Occipital lobe (tissue), 2 donors: ENCODE results near the gene NUFIP2. TPM values are rescaled to one million over a fixed set of nuclear protein-coding genes. Genes with fewer than 3 reads are reported as not detected.
"Not testable (repeated sequence)": the region's sequence is repeated elsewhere in the genome, so short reads cannot be mapped to it uniquely, and the experiment has no call there.

Source experiments
- DNase-seq: peaks from one replicate; lab custom pipeline; 2025; lab: John Stamatoyannopoulos, UW
- total RNA-seq: library from RNA; depleted of rRNA; stranded (reverse); fragments of >200 nt; gene quantifications from one replicate; pipeline ENCODE4 v1.2.3, GENCODE V29; 2014

NUFIP2 gene, protein sequence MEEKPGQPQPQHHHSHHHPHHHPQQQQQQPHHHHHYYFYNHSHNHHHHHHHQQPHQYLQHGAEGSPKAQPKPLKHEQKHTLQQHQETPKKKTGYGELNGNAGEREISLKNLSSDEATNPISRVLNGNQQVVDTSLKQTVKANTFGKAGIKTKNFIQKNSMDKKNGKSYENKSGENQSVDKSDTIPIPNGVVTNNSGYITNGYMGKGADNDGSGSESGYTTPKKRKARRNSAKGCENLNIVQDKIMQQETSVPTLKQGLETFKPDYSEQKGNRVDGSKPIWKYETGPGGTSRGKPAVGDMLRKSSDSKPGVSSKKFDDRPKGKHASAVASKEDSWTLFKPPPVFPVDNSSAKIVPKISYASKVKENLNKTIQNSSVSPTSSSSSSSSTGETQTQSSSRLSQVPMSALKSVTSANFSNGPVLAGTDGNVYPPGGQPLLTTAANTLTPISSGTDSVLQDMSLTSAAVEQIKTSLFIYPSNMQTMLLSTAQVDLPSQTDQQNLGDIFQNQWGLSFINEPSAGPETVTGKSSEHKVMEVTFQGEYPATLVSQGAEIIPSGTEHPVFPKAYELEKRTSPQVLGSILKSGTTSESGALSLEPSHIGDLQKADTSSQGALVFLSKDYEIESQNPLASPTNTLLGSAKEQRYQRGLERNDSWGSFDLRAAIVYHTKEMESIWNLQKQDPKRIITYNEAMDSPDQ
- total RNA-seq: 57.2 TPM

DNA sequence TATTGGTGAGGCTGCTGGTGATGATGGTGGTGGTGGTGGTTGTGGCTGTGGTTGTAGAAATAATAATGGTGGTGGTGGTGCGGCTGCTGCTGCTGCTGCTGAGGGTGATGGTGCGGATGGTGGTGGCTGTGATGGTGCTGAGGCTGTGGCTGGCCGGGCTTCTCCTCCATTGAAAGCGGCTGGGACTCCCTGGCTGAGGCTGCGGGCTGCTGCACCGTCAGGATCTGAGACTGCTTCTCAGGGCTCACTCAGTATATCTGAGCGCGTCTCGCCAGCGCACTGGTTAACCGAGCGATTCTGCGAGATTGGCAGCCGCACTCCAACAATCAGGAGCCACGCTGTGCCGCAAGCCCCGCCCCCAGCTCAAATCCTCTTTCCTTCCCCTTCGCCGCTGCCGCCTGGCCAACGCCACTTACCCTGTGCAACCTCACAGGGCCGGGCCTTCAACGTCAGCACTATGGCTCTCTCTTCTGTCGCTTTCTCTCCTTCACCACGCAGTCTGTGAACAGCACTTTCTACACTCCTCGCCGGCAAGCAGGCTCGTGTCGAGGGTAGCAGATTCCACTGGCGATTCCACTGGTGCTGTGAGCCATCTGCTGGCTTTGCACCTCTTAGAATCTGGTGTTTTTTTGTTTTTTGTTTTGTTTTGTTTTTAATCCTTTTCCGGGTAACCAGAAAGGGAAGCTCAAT, at the start of gene NUFIP2:
NUFIP2 (minus strand) TSS at position 259 of the 690 bp plus-strand sequence; CDS start at position 170, 89 bp downstream.
- peak; percentile 99 for DNase-seq

DNA sequence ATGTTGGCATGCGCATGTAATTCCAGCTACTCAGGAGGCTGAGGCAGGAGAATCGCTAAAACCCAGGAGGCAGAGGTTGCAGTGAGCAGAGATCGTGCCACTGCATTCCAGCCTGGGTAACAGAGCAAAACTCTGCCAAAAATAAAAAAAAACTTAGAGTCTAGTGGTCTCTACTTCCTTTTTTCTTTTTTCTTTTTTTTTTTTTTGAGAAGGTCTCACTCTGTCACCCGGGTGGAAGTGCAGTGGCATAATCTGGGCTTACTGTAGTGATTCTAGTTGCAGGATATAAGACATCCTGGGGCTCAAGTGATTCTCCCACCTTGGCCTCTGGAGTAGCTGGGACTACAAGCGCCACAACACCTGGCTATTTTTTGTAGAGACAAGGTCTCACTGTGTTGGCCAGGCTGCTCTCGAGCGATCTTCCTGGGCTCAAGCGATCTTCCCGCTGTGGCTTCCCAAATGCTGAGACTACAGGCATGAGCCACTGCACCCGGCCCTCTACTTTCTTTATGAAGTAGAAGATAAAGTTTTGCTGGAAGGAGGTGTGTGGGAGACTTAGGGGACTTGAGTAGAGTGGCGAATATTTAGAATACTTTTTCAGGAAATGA, 48.3 kb upstream of the NUFIP2 start:
- DNase-seq: no peak

DNA sequence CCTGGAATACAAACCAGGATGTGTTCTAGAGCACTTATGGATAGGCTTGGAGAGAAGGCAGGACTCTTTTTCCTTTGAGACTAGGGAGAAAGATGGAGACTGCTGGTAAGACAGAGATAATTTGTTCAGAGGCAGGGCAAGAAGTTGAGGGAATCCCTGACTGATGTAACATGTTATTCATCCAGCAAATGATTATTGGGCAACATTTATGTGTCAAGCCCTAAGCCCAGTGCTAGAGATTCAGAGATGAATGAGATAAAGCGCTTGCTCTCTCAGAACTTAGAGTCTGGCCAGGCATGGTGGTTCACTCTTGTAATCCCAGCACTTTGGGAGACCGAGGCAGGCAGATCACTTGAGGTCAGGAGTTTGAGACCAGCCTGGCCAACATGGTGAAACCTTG, 47.8 kb upstream of the NUFIP2 start:
- DNase-seq: no peak

DNA sequence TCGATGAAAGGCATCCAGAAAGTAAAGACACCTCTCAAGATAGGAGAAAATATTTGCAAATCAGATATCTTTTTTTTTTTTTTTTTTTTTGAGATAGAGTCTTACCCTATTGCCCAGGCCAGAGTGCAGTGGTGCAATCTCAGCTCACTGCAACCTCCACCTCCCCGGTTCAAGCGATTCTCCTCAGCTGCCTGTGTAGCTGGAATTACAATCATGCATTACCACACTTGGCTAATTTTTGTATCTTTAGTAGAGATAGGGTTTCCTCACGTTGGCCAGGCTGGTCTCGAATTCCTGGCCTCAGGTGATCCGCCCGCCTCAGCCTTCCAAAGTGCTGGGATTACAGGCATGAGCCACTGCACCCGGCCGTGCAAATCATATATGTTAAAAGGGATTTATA, 45.1 kb upstream of the NUFIP2 start:
- not testable (repeated sequence) for DNase-seq

DNA sequence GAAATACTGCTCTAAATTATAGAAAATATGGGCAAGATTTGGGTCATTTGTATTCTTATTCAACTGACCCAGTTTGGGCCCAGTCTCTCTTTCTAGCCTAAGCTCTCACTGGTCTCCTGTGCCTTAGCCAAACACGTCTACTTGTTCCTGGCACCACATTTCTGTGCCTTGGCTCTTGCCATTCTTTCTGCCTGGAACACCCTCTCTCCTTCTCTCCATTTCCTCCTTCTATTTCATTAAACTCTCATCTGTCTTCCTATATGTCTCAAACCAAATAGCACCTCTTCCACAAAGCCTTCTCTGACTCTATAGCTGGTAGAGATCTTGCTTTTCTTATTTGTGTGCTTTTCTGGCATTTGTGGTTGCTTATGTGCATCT, 37.7 kb upstream of the NUFIP2 start:
- DNase-seq: no peak

DNA sequence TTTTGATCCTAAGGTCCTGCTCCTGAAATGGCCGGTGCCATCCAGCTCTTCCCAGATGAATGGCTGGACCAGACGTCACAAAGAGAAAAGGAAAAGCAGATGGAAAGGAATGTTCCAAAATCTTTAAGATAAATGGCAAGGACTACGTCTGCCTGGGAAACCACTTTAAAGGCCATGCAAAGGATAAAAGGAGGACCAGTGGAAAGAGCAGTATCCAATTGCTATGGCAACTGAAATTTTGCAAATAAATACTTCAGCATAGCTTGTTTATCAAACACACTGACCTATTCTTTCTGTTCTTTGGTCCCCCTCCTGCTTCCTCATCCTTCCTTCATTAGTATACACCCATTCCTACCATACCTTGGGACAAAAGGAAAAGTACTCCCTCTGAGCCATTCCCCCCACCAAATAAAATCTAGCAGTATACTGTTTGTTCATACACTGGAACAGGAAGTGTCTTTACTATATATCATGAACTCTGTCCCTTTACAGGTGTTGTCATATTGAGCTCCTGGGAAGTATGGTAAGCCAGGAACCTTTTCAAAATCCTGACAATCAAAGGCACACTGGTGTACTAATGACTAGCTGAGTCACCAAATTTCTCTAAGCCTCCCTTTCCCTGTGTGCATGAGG, 37.2 kb upstream of the NUFIP2 start:
- DNase-seq: no peak

DNA sequence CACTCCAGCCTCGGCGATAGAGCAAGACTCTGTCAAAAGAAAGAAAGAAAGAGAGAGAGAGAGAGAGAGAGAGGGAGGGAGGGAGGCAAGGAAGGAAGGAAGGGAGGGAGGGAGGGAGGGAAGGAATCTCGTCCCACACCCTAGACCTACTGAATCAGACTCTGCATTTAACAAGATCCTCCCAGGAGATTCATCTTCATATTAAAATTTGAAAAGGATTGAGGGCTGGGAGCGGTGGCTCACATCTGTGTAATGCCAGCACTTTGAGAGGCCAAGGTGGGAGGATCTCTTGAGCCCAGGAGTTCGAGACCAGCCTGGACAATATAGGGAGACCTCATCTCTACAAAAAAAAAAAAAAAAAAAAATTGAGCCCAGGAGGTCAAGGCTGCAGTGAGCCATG, 33.5 kb upstream of the NUFIP2 start:
- no peak for DNase-seq

DNA sequence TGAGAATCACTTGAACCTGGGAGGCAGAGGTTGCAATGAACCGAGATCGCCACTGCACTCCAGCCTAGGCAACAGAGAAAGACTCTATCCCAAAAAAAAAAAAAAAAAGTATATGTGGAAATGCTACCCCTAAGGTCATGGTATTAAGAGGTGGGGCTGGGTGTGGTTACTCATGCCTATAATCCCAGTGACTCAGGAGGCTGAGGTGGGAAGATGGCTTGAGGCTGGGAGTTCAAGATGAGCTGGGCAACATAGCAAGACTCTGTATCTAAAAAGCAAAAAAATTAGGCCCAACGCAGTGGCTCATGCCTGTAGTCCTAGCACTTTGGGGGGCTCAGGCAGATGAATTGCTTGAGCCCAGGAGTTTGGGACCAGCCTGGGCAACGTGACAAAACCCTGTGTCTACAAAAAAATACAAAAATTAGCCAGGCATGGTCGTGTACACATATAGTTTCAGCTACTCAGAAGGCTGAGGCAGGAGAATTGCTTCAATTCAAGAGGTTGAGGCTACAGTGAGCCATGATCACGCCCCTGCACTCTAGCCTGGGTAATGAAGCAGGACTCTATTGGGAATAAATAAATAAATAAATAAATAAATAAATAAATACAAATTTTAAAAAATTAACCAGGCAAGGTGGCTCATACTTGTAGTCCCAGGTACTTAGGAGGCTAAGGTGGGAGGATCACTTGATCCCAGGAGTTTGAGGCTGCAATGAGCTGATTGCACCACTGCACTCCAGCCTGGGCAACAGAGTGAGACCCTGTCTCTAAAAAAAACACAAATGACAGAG, 32.3 kb upstream of the NUFIP2 start:
- DNase-seq: no peak

DNA sequence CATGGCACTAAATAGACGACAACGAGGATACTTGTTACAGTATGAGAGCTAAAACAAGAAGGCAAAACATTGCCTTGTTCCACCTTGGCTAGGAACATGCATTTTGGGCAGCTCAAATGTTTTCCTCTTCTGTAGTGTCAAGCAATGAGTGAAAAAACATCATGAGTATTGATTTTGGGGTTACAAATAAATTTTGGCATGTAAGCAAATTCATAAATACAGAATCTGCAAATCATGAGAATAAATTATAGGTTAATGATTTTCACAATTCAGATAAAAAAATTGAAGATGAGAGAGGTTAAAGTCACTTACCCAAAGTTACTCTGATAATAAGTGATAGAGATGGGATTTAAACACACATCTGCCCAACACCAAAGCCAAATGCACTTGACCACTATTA, 28.4 kb upstream of the NUFIP2 start:
- no peak for DNase-seq

DNA sequence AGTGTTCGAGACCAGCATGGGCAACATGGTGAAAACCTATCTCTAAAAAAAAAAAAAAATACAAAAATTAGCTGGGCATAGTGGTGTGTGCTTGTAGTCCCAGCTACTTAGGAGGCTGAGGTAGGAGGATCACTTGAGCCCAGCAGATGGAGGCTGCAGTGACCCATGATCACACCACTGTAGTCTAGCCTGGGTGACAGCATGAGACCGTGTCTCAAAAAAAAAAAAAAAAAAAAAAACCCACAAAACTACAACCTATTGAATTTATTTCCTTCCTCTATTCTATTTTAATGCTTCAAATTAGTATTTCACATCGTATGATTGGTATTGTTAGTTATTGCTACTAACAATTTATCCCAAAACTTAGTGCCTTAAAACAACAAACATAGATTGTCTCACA, 9.4 kb upstream of the NUFIP2 start:
- DNase-seq: no peak

DNA sequence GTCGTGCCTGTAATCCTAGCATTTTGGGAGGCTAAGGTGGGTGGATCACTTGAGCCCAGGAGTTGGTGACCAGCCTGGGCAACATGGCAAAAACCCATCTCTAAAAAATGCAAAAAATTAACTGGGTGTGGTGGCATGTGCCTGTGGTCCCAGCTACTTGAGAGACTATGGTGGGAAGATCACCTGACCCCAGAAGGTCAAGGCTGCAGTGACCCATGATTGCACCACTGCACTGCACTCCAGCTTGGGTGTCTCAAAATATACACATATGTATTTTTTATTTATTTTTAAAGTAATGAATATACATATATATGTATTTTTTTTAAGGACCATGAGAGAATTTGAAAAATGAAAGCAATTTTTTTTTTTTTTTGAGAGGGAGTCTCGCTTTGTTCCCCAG, 5.1 kb upstream of the NUFIP2 start:
- DNase-seq: no peak

DNA sequence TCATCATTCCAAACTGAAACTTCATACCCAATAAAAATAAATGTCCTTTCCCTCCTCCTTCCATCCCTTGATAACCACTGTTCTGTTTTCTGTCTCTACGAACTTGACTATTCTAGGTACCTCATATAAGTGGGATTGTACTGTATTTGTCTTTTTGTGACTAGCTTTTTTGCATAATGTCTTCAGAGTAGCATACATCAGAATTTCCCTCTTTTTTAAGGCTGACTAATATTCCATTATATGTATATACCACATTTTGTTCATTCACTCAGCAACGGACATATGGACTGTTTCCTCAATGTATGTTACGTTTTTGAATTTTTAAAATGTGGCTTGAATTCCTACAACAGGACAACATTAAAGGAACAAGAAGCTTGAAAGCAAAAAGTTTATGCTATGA, 1.5 kb upstream of the NUFIP2 start:
- DNase-seq: no peak

DNA sequence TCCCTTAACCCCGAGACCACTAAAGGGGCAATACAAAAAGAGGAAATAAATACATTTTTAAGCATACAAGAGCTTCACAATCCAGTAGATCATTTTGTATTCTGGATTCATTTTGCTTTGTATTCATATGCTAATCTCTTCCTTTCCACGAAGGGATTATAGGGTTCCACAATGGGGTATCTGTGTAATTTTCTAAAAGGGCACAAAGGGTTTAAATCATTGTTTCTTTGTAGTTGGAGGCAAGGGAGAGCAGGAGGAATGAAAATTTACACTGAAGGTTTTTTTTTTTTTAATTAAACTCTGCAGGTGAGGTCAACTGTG, 592 bp upstream of the NUFIP2 start:
- DNase-seq: no peak

DNA sequence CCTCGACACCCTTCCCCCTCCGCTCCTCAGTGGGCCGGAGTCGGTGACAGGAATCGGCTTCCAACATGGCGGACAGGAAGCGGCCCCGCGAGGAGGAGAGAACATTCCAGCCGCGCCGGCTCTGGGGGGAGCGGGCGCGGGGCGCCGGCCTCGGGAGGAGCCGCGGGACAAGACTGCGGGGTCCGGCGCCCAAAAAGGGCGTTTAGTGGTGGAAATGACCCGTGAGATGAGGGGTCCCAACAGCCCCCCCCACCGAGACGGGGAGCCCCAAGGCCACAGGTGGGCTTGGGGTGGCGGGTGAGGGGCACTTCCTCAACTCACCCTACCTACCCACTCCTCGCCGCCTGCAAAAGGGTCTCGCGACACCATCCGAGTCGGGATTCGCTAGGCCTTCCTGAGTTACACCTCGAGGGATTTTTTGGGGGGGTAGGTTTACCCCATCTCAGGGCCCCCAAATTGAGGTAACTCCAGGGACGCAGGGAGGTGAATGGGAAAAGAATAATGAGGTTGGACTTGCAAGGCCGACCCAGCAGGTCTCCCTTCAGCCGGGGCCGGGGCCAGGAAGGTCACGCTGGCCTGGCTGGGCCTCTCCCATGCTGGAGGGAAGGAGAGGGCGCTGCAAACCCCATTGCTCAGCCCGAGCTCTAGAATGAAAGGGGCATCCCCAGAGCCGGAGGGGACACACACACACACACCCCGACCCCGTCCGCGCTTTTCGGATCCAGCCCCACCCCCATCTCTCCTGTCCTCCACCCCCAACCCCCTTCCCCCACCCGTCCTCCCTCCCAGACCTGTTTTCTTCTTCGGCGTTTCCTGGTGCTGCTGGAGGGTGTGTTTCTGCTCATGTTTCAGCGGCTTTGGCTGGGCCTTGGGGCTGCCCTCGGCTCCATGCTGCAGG, 707 bp downstream of the NUFIP2 start:
- DNase-seq: peak; percentile 54

DNA sequence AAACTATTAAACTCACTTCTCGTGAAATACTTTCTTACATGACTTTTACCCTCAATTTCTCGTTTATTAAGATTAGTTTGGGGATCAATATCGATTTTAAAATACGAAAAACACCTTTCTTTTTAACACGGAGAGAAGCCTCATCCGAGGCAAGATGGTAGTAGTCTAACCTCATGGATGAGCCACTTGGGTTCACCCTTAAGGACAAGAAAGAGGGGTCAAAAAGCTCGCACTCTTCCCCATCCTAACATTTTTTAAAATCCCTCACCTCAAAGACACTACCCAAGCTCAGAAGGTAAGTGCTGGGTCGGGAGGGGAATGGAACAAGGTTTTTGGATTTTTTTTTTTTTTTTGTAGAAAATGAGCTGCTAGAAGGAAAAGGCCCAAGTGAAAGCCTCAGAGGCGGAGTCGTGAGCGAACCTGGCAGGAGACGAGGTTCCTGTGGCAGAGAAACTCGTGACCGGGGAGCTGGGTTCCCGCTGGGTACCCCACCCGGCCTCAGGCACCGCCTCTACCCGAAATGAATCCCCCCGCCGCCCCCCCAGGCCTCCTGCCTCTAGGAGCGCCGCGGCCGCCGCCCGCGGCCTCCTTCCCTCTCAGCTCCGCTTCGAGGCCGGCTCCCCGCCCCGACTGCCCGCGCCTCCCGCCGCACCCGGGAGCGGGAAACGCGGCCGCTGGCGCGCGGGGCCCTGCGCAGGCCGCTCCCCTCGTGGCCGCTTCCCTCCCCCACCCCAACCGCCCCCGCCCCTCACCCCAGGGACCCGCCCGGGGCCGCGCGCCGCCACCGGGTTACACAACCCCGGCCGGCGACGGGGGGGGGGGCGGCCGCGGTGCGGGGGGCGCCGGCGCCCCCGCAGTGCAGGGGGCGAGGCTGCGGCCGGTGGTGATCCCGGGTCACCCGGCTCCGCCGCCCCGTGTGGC, 1.6 kb downstream of the NUFIP2 start:
- peak; percentile 53 for DNase-seq

DNA sequence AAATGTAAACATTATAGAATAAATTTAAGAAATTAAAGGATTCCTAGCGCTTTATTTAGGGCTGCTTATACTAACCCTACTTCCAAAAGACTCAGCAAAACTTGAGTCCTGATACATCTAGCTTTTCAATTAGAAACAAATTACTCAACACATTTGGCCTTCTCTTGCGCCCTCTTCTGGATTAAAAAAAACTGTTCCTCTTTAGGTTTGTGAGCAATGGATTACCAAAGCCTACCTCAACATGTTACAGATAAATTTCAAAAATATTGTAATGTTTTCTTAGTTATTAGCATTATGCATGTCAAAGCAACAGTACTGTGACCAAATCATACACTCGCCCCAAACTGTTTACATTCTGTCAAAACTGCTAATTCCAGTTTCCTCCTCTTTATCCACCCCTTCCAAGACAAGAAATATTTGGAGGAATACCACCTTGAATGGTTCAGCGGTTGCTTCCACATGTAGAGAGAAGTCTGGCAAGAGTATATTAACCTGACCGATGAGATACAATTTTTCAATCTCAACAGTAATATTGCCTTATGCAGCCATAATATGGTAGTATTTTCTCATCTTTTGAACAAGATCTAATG, 2.7 kb downstream of the NUFIP2 start:
- no peak for DNase-seq

DNA sequence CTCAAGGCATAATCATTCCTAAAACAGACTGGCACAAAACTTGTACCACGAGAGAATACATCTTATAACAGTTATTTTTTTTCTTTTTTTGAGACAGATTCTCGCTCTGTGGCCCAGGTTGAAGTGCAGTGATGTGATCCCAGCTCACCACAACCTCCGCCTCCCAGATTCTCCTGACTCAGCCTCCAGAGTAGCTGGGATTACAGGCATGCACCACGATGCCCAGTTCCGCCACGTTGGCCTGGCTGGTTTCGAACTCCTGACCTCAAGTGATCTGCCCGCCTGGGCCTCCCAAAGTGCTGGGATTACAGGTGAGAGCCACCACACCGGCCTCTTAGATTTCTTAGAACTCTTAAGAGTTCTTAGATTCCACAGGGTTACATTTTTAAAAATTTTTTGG, 4.1 kb downstream of the NUFIP2 start:
- no peak for DNase-seq

DNA sequence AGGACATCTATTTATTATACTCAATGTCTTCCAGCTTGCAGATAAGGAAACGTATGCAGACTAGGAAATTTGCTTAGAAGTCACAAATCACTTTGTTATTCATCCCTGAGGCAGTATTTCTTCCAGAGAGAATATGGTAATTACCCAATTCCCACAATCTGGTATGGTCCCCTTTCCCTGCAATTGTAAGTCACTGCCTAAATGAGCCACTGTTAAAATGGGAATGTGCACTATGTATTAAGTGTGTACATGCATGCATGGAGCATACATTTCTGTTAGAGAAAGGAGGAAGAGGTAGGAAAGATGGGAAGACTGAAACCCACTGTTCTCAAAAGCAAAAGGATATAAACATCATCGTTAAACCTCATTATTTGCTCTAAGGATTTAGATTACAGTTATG, 10.0 kb downstream of the NUFIP2 start:
- DNase-seq: no peak
